Measurements from ENCODE around the gene ZNHIT1. TPM values are rescaled to one million over a fixed set of nuclear protein-coding genes. Genes with fewer than 3 reads are reported as not detected.

Gene ZNHIT1
- total RNA-seq, 1 donor from 2014 or later = 39.1 TPM

DNA sequence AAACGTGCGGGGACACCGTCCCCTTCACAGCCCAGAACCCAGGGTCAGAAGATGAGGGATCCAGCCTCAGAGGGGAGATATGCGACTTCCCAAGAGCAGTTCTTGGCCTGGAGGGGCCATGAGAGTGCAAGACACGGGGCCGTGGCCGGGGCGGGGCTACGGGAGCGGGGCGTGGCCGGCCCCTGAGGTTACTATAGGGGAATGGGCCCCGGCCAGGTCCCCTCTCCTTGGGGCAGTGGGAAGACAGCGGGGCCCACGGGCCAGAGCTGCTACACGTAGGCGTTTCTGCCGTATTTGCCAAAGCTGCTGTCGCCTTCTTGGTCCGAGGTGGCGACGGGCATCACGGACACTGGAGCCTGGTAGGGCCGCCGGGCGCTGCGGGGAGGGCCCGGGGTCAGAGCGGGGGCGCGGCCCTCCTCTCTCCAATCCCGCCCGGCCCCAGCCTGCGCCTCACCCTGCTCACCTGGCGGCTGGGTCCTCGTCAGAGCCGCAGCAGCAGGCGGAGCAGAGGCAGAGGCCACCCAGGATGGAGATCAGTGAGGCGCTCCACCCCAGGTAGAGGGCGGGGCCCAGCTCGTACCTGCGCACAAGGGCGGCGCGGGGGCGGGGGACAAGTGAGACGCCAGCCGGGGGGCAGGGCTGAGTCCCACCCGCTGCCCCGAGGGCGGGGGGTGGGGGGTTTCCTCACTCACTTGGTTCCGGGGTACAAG, 14.3 kb downstream of the ZNHIT1 start:
- peak overlapping the region; percentile 5 for H2AFZ ChIP-seq (replicated peaks)
- H3K4me1 Mint-ChIP-seq = peaks cover 5% of the 10 kb centered on the region
- no peak overlapping the region for H3K27ac Mint-ChIP-seq
- peaks cover 11% of the 10 kb centered on the region for H3F3A ChIP-seq (ENCODE audit: low read depth)
- H3K9ac ChIP-seq = no peak overlapping the region
- H3K27me3 Mint-ChIP-seq (ENCODE audit: insufficient read depth, low read depth) = peaks cover 9% of the 10 kb centered on the region
- H3K4me1 ChIP-seq = no peaks in the 10 kb centered on the region
- no peak overlapping the region for H3K4me3 Mint-ChIP-seq
- H3K9me3 ChIP-seq (ENCODE audit: low read depth) = no peaks in the 10 kb centered on the region
- peaks cover 6% of the 10 kb centered on the region for H4K20me1 ChIP-seq (ENCODE audit: low read depth)
- H3K27ac ChIP-seq = no peak overlapping the region
- peaks cover 7% of the 10 kb centered on the region for H3K36me3 Mint-ChIP-seq
- peak overlapping the region; percentile 54 for H3K4me3 ChIP-seq
- H3K4me2 ChIP-seq = peak overlapping the region; percentile 78
- peak; percentile 57 for DNase-seq (ENCODE audit: low spot score)
- no peaks in the 10 kb centered on the region for H3K9me3 Mint-ChIP-seq
- no peaks in the 10 kb centered on the region for H3K36me3 ChIP-seq
- H3K79me2 ChIP-seq (ENCODE audit: low read depth) = no peaks in the 10 kb centered on the region
- no peak for TF ChIP-seq EZH2phosphoT487 (IDR thresholded peaks at IDR 0.05)
- TF ChIP-seq, protein P1, sequence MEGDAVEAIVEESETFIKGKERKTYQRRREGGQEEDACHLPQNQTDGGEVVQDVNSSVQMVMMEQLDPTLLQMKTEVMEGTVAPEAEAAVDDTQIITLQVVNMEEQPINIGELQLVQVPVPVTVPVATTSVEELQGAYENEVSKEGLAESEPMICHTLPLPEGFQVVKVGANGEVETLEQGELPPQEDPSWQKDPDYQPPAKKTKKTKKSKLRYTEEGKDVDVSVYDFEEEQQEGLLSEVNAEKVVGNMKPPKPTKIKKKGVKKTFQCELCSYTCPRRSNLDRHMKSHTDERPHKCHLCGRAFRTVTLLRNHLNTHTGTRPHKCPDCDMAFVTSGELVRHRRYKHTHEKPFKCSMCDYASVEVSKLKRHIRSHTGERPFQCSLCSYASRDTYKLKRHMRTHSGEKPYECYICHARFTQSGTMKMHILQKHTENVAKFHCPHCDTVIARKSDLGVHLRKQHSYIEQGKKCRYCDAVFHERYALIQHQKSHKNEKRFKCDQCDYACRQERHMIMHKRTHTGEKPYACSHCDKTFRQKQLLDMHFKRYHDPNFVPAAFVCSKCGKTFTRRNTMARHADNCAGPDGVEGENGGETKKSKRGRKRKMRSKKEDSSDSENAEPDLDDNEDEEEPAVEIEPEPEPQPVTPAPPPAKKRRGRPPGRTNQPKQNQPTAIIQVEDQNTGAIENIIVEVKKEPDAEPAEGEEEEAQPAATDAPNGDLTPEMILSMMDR (IDR thresholded peaks at IDR 0.05) = no peak
- no peaks in the 10 kb centered on the region for H3K27me3 ChIP-seq

DNA sequence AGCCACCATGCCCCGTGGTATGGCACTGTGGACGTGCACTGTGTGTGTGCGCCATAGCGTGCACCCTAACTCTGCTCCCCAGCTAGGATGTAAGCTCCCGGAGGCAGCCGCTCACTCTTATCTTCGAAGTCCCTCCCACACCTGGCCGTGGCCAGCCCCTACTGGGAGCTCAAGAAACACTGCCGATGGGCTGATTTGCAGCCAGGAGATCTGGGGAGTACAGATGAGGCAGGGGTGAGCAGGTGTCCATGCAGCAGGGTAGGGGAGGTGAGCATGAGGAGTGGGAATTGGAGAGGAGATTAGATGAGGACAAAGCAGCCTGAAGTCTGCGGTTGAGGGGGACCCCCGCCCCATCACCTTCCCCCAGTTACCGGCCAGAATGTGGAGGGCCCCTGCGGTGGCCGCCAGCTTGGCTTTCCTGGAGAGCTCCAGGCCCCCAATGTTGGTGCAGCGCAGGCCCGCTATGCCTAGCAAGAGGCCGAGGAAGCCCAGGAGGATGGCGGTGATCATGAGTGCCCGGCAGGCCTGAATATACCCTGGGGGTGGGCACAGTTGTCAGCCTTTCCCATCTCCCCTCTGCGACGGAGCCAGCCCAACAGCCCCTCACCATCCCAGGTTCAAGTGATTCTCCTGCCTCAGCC, 16.1 kb downstream of the ZNHIT1 start:
- Histone ChIP-seq H3K4me1 (no peaks in the 10 kb centered on the region), H3K27me3 (no peaks in the 10 kb centered on the region), H3K4me3 (no peak overlapping the region), H3K79me2 (ENCODE audit: low read depth) (no peaks in the 10 kb centered on the region), H3K36me3 (no peaks in the 10 kb centered on the region), H2AFZ (replicated peaks) (no peak overlapping the region), H3K9ac (no peak overlapping the region), H3K4me2 (no peak overlapping the region), H3K27ac (no peak overlapping the region), H4K20me1 (ENCODE audit: low read depth) (peaks cover 6% of the 10 kb centered on the region), H3K9me3 (ENCODE audit: low read depth) (no peaks in the 10 kb centered on the region), H3F3A (ENCODE audit: low read depth) (peaks cover 11% of the 10 kb centered on the region)
- TF ChIP-seq, protein P1 (IDR thresholded peaks at IDR 0.05) = no peak
- TF ChIP-seq EZH2phosphoT487 (IDR thresholded peaks at IDR 0.05) (no peak), EZH2 (IDR thresholded peaks at IDR 0.05) (no peak)
- Mint-ChIP-seq H3K4me3 (no peak overlapping the region), H3K36me3 (peaks cover 1% of the 10 kb centered on the region), H3K27ac (no peak overlapping the region), H3K27me3 (ENCODE audit: insufficient read depth, low read depth) (peaks cover 9% of the 10 kb centered on the region), H3K4me1 (peaks cover 5% of the 10 kb centered on the region), H3K9me3 (no peaks in the 10 kb centered on the region)
- no peak for DNase-seq (ENCODE audit: low spot score)

DNA sequence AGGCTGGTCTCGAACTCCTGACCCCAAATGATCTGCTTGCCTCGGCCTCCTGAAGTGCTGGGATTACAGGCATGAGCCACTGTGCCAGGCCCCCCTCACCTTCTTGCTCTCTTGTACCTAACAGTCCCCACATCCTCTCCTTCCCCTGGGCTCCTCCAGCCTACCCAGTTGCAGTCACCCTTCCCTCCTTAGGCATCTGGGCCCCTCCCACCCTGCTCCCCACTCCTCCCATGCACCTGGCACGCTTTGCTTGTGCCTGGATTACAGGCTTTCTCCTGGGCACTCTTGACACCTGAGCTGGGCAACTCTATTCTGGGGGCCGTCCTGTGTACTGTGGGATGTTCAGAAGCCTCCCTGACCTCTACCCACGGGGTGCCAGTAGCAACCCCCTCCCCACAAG, 16.7 kb downstream of the ZNHIT1 start:
- H3K27ac ChIP-seq = no peak overlapping the region
- peaks cover 1% of the 10 kb centered on the region for H3K36me3 Mint-ChIP-seq
- no peak overlapping the region for H2AFZ ChIP-seq (replicated peaks)
- H3K27me3 Mint-ChIP-seq (ENCODE audit: insufficient read depth, low read depth) = peaks cover 6% of the 10 kb centered on the region
- DNase-seq (ENCODE audit: low spot score) = no peak
- peaks cover 6% of the 10 kb centered on the region for H4K20me1 ChIP-seq (ENCODE audit: low read depth)
- no peak overlapping the region for H3K4me3 ChIP-seq
- H3F3A ChIP-seq (ENCODE audit: low read depth) = peaks cover 11% of the 10 kb centered on the region
- no peak overlapping the region for H3K9ac ChIP-seq
- H3K4me1 ChIP-seq = no peaks in the 10 kb centered on the region
- no peaks in the 10 kb centered on the region for H3K27me3 ChIP-seq
- H3K79me2 ChIP-seq (ENCODE audit: low read depth) = no peaks in the 10 kb centered on the region
- peaks cover 5% of the 10 kb centered on the region for H3K4me1 Mint-ChIP-seq
- no peaks in the 10 kb centered on the region for H3K9me3 Mint-ChIP-seq
- no peak overlapping the region for H3K27ac Mint-ChIP-seq
- no peak for TF ChIP-seq EZH2 (IDR thresholded peaks at IDR 0.05)
- TF ChIP-seq, protein P1 (IDR thresholded peaks at IDR 0.05) = no peak
- TF ChIP-seq EZH2phosphoT487 (IDR thresholded peaks at IDR 0.05) = no peak
- H3K36me3 ChIP-seq = no peaks in the 10 kb centered on the region
- no peaks in the 10 kb centered on the region for H3K9me3 ChIP-seq (ENCODE audit: low read depth)
- H3K4me3 Mint-ChIP-seq = no peak overlapping the region
- H3K4me2 ChIP-seq = no peak overlapping the region
